ENCODE data around the gene SELENON. TPM values are rescaled to one million over a fixed set of nuclear protein-coding genes. Genes with fewer than 3 reads are reported as not detected.
A peak's percentile ranks its signal among the peaks of the same experiment; 100 is the strongest.

The SELENON gene
- total and polyA plus RNA-seq, 9 of the 15 experiments (the other 6 are each of a cell fraction or from before 2014, with no cell fraction given), result 0.43 to 26.7 (median 7.0) TPM

GRCh38 chr1:25817840-25818501, 18.0 kb downstream of the SELENON start (continued):
- TF ChIP-seq ESRRA (IDR thresholded peaks at IDR 0.05; ENCODE audit: borderline replicate concordance, low read depth) (peak; percentile 16; the same call in 1 of the 2 replicates), POLR2AphosphoS2 (IDR thresholded peaks at IDR 0.05; ENCODE audit: low read length) (peak; percentile 90), ZEB2 (IDR thresholded peaks at IDR 0.05) (peak; percentile 83), ETV5 (CRISPR knock-in tag; IDR thresholded peaks at IDR 0.05; ENCODE audit: low read depth) (0 out of 2 replicates have a peak, but pooled peaks have one; percentile 29), MTA1 (IDR thresholded peaks at IDR 0.05; ENCODE audit: borderline replicate concordance) (peak; percentile 61), PKNOX1 (IDR thresholded peaks at IDR 0.05) (peak; percentile 94), CXXC5 (CRISPR knock-in tag; IDR thresholded peaks at IDR 0.05) (0 out of 2 replicates have a peak, but pooled peaks have one; percentile 11), VEZF1 (CRISPR knock-in tag; IDR thresholded peaks at IDR 0.05) (peak; percentile 27; the same call in 1 of the 2 replicates), CEBPB (tag; IDR thresholded peaks at IDR 0.05) (no peak), ZNF592 (IDR thresholded peaks at IDR 0.05) (peak; percentile 75), NBN (IDR thresholded peaks at IDR 0.05; ENCODE audit: low read depth) (peak; percentile 49; the same call in 1 of the 2 replicates), ZNF277 (CRISPR knock-in tag; IDR thresholded peaks at IDR 0.05; ENCODE audit: borderline replicate concordance) (no peak), MEIS2 (IDR thresholded peaks at IDR 0.05; ENCODE audit: partially characterized antibody) (peak; percentile 29), MED1 (CRISPR knock-in tag; IDR thresholded peaks at IDR 0.05; ENCODE audit: borderline replicate concordance) (no peak), HMBOX1 (IDR thresholded peaks at IDR 0.05) (peak; percentile 39; the same call in 1 of the 2 replicates)

All from K562 (cell line).